Panc1 (cell line): ENCODE results near the gene ISY1. TPM values are rescaled to one million over a fixed set of nuclear protein-coding genes. Genes with fewer than 3 reads are reported as not detected.
"Not testable (repeated sequence)": the region's sequence is repeated elsewhere in the genome, so short reads cannot be mapped to it uniquely, and the experiment has no call there.

Source experiments
- ATAC-seq: fragments of 200-7000 bp; cut with Tn5 transposase; 2 replicates; pipeline ENCODE4 v1.9.1; 2020; ENCODE audit warnings: mild to moderate bottlenecking, moderate library complexity
- BruUV-seq: library from RNA; stranded (reverse); fragments of 400-500 nt; replicated peaks from 2 replicates; lab custom pipeline; 2021; lab: Mats Ljungman, UMichigan
- CTCF ChIA-PET: fragments of 300-600 bp; sonication (Branson Sonifier 250); formaldehyde crosslinking; loops from one replicate; lab custom pipeline; 2022; ENCODE audit warnings: antibody characterized with exemption; lab: Charles Lee
- POLR2A ChIA-PET: fragments of 300-600 bp; sonication (Branson Sonifier 250); formaldehyde crosslinking; loops from one replicate; lab custom pipeline; 2022; ENCODE audit warnings: antibody characterized with exemption; lab: Charles Lee
- DNase-seq: peaks from one replicate; pipeline ENCODE4 v3.0.0-alpha.2; 2010; ENCODE audit warnings: low read depth, low spot score
- H3K27ac ChIP-seq: 2 replicates; pipeline ENCODE4 v1.5.1; 2011; ENCODE audit warnings: mild to moderate bottlenecking, low read length, inconsistent platforms
- H3K27me3 ChIP-seq: fragments of 200-500 bp; sonication (Bioruptor generic); 2 replicates; pipeline ENCODE4 v1.6.0; 2014; ENCODE audit warnings: low read length, inconsistent platforms; ENCODE audit not compliant: control insufficient read depth, insufficient read depth
- H3K36me3 ChIP-seq: fragments of 200-500 bp; sonication (Bioruptor generic); 2 replicates; pipeline ENCODE4 v1.5.1; 2014; ENCODE audit warnings: inconsistent platforms, mild to moderate bottlenecking, low read length, moderate library complexity; ENCODE audit not compliant: control insufficient read depth, insufficient read depth
- H3K4me1 ChIP-seq: 2 replicates; pipeline ENCODE4 v1.5.1; 2011; ENCODE audit warnings: inconsistent platforms, mild to moderate bottlenecking, low read length, moderate library complexity; ENCODE audit not compliant: control insufficient read depth, insufficient read depth
- H3K4me3 ChIP-seq, 2 experiments: 2 replicates each; pipeline ENCODE4 v1.5.1; 2011 to 2012; ENCODE audit warnings: low read depth in 2 of 2, low read length in 2 of 2, mild to moderate bottlenecking in 2 of 2, inconsistent platforms in 1 of 2, moderate library complexity in 1 of 2
- H3K9me3 ChIP-seq: fragments of 200-500 bp; sonication (Bioruptor generic); 2 replicates; pipeline ENCODE4 v1.5.1; 2014; ENCODE audit warnings: low read depth, mild to moderate bottlenecking, inconsistent platforms, low read length, moderate library complexity; ENCODE audit not compliant: control insufficient read depth, insufficient read depth
- POLR2AphosphoS5 ChIP-seq: IDR thresholded peaks from 2 replicates; pipeline ENCODE4 v1.6.1; 2012; ENCODE audit warnings: mild to moderate bottlenecking, low read depth, low read length, moderate library complexity
- SIN3A ChIP-seq: IDR thresholded peaks from 2 replicates; pipeline ENCODE4 v1.6.1; 2012; ENCODE audit warnings: low read depth, mild to moderate bottlenecking, low read length, moderate library complexity, borderline replicate concordance; ENCODE audit not compliant: insufficient read depth
- TCF7L2 ChIP-seq: IDR thresholded peaks from 2 replicates; pipeline ENCODE4 v1.6.1; 2011; ENCODE audit warnings: mild to moderate bottlenecking, low read depth, low read length, inconsistent platforms
- in situ Hi-C: cut with HindIII; loops from 2 replicates; pipeline ENCODE4 v1.10.0; 2016; ENCODE audit warnings: low sequenced_read_pairs, low pct_unique_long_range_greater_than_20kb
- intact Hi-C: fragments of 100-400 bp; cut with micrococcal nuclease; formaldehyde crosslinking; loops from one replicate; pipeline ENCODE4 v1.10.0; 2022; ENCODE audit not compliant: unreplicated experiment
- total RNA-seq: library from RNA; stranded (reverse); gene quantifications from one replicate; pipeline ENCODE4 v1.2.1, GENCODE V29; 2021; ENCODE audit not compliant: unreplicated experiment
- TF ChIP-seq, protein P1 (sequence below), 2 experiments: IDR thresholded peaks; 2 replicates each; pipeline ENCODE4 v1.6.1; 2011 to 2012; ENCODE audit warnings: low read depth in 2 of 2, control low read depth in 1 of 2, low read length in 1 of 2, mild to moderate bottlenecking in 1 of 2, moderate library complexity in 1 of 2; ENCODE audit not compliant: insufficient read depth in 1 of 2
- TF ChIP-seq, protein P2 (sequence below): fragments of 450-650 bp; IDR thresholded peaks from 2 replicates; pipeline ENCODE4 v1.5.1; 2017; ENCODE audit warnings: mild to moderate bottlenecking

ISY1 gene
- total RNA-seq, 1 experiment from 2014 or later: 45.7 TPM

GRCh38 chr3:129161860-129162271 lies 1.0 kb upstream of the ISY1 start:
- in situ Hi-C loops (no loop called here), intact Hi-C loops (no loop called here)
- peak overlapping the region; percentile 100 for H3K27ac ChIP-seq
- no peaks in the 10 kb centered on the region for H3K9me3 ChIP-seq
- DNase-seq (no peak), ATAC-seq (peak; percentile 36)
- ChIA-PET POLR2A (interaction anchor here (0.6 to 1.0 kb wide), 3 partner anchors 86 to 192 kb away, joined by 4 to 9 read pairs (median 7); no protein-coding TSS in a partner anchor), CTCF (interaction anchor here (0.5 to 1.1 kb wide), 8 partner anchors 13 to 192 kb away, joined by 3 to 6 read pairs (median 4); partner anchors contain the start of genes COPG1 and RAB43)
- BruUV-seq: no TSS peak
- TF ChIP-seq, protein P1, sequence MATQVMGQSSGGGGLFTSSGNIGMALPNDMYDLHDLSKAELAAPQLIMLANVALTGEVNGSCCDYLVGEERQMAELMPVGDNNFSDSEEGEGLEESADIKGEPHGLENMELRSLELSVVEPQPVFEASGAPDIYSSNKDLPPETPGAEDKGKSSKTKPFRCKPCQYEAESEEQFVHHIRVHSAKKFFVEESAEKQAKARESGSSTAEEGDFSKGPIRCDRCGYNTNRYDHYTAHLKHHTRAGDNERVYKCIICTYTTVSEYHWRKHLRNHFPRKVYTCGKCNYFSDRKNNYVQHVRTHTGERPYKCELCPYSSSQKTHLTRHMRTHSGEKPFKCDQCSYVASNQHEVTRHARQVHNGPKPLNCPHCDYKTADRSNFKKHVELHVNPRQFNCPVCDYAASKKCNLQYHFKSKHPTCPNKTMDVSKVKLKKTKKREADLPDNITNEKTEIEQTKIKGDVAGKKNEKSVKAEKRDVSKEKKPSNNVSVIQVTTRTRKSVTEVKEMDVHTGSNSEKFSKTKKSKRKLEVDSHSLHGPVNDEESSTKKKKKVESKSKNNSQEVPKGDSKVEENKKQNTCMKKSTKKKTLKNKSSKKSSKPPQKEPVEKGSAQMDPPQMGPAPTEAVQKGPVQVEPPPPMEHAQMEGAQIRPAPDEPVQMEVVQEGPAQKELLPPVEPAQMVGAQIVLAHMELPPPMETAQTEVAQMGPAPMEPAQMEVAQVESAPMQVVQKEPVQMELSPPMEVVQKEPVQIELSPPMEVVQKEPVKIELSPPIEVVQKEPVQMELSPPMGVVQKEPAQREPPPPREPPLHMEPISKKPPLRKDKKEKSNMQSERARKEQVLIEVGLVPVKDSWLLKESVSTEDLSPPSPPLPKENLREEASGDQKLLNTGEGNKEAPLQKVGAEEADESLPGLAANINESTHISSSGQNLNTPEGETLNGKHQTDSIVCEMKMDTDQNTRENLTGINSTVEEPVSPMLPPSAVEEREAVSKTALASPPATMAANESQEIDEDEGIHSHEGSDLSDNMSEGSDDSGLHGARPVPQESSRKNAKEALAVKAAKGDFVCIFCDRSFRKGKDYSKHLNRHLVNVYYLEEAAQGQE (IDR thresholded peaks at IDR 0.05; ENCODE audit: insufficient read depth in 1 of 2, low read depth in 2 of 2, low read length in 1 of 2): no peak
- TF ChIP-seq, protein P2, sequence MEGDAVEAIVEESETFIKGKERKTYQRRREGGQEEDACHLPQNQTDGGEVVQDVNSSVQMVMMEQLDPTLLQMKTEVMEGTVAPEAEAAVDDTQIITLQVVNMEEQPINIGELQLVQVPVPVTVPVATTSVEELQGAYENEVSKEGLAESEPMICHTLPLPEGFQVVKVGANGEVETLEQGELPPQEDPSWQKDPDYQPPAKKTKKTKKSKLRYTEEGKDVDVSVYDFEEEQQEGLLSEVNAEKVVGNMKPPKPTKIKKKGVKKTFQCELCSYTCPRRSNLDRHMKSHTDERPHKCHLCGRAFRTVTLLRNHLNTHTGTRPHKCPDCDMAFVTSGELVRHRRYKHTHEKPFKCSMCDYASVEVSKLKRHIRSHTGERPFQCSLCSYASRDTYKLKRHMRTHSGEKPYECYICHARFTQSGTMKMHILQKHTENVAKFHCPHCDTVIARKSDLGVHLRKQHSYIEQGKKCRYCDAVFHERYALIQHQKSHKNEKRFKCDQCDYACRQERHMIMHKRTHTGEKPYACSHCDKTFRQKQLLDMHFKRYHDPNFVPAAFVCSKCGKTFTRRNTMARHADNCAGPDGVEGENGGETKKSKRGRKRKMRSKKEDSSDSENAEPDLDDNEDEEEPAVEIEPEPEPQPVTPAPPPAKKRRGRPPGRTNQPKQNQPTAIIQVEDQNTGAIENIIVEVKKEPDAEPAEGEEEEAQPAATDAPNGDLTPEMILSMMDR: peak; percentile 71
- H3K36me3 ChIP-seq: peaks cover 11% of the 10 kb centered on the region
- H3K4me1 ChIP-seq: peaks cover 23% of the 10 kb centered on the region
- H3K4me3 ChIP-seq: peak overlapping the region; percentile 95 to 98
- no peaks in the 10 kb centered on the region for H3K27me3 ChIP-seq

GRCh38 chr3:129144786-129145185 lies 16.1 kb downstream of the ISY1 start:
- no peaks in the 10 kb centered on the region for H3K9me3 ChIP-seq
- H3K27ac ChIP-seq: no peak overlapping the region
- no peaks in the 10 kb centered on the region for H3K4me1 ChIP-seq
- H3K27me3 ChIP-seq: no peaks in the 10 kb centered on the region
- ChIA-PET POLR2A (interaction anchor here (0.7 kb wide), 1 partner anchor 1799 kb away, joined by 6 read pairs; no protein-coding TSS in a partner anchor), CTCF (interaction anchor here (0.6 kb wide), 1 partner anchor 175 kb away, joined by 3 read pairs; no protein-coding TSS in a partner anchor)
- in situ Hi-C loops: no loop called here
- intact Hi-C loops: no loop called here
- peaks cover 3% of the 10 kb centered on the region for H3K36me3 ChIP-seq
- no peak overlapping the region for H3K4me3 ChIP-seq
- no peak for DNase-seq
- no peak for ATAC-seq
- TF ChIP-seq, protein P1 (IDR thresholded peaks at IDR 0.05; ENCODE audit: insufficient read depth in 1 of 2, low read depth in 2 of 2, low read length in 1 of 2): no peak
- TF ChIP-seq, protein P2: no peak
- TF ChIP-seq TCF7L2: no peak
- TF ChIP-seq POLR2AphosphoS5: no peak
- TF ChIP-seq SIN3A: no peak
- no TSS peak for BruUV-seq

DNA sequence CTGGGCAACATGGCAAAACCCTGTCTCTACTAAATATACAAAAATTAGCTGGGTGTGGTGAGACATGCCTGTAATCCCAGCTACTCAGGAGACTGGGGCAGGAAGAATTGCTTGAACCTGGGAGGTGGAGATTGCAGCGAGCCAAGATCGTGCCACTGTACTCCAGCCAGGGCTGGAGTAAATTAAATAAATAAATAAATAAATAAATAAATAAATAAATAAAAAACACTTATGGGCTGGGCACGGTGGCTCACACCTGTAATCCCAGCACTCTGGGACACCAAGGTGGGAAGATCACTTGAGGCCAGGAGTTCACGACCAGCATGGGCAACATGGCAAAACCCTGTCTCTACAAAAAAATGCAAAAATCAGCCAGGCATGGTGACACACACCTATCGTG lies 19.9 kb downstream of the ISY1 start:
- not testable (repeated sequence) for ATAC-seq, BruUV-seq

More for the DNA sequence above, 19.9 kb downstream of the ISY1 start:
- intact Hi-C loops, CTCF ChIA-PET, H3K27ac ChIP-seq, in situ Hi-C loops, H3K4me1 ChIP-seq, POLR2A ChIA-PET, H3K27me3 ChIP-seq, H3K9me3 ChIP-seq, H3K4me3 ChIP-seq, DNase-seq, H3K36me3 ChIP-seq: not testable (repeated sequence)
